Non-pigmented ciliary epithelial cell (primary cell): ENCODE data around the gene ISM1.

Source experiments
- DNase-seq: peaks from one replicate; pipeline ENCODE4 v3.0.0-alpha.2; 2010; ENCODE audit warnings: low read depth

ISM1 gene

GRCh38 chr20:13283869-13284829 lies 63.1 kb downstream of the ISM1 start:
- DNase-seq, result no peak

GRCh38 chr20:13284830-13285229 lies 63.8 kb downstream of the ISM1 start:
- DNase-seq, result no peak

DNA sequence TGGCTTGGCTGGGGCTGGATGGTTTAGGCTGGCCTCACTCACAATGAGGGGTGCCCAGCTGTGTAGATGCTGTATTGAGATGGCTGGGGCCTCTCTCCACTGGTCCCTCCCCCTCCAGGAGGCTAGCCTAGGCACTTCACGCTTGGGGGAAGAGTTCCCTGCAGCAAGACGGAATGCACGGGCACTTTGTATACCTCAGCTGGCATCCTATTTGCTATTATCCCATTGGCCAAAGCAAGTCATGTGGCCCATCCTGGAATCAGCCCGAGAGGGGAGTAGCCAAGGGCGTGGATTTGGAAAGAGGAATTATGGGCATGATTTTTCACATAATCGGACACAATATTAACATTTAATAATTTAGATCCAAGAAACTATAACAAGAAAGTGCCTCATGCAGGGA lies 64.3 kb downstream of the ISM1 start:
- no peak for DNase-seq

GRCh38 chr20:13286052-13286451 lies 65.0 kb downstream of the ISM1 start:
- DNase-seq, result no peak

GRCh38 chr20:13286607-13287006 lies 65.5 kb downstream of the ISM1 start:
- DNase-seq, result no peak

GRCh38 chr20:13288357-13288756 lies 67.3 kb downstream of the ISM1 start:
- DNase-seq, result no peak

DNA sequence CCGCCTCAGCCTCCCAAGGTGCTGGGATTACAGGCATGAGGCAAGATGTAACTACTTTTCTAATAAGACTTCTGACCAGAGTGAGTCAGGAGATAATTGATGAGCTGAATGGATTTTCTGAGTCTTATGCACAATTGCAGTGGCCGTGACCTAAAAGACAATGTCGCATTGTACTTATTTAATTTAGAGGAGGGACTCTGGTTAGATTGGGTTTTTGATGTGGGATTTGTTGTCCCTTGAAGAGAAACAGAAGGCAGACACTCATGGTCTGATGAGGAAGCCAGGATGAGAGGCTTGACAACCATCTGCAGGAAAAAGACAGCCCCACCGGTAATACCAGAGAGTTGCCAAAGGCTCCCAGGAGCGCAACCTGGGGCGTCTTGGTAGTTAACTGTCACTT lies 68.0 kb downstream of the ISM1 start:
- no peak for DNase-seq

- no peak for DNase-seq
Observed at GRCh38 chr20:13290724-13291123, 69.7 kb downstream of the ISM1 start.

DNA sequence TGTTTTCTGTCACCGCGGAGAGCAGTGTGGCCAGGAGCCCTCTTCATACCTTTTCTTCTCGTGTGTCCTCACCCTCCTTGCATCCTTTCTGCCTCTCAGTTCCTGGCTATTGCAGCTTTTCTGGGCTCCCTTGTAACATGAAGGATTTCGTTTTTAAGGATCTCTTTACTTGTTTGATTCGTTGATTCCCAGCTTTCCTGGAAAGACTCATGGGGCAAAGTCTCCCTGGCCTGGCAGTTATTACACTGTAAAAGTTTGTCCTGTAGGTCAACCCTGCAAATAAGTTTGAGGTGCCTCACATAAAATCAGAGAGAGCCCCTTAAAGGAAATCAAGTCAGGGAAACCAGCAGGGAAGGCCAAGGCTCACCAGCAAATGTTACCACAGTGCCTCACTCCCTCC lies 70.1 kb downstream of the ISM1 start:
- no peak for DNase-seq

DNA sequence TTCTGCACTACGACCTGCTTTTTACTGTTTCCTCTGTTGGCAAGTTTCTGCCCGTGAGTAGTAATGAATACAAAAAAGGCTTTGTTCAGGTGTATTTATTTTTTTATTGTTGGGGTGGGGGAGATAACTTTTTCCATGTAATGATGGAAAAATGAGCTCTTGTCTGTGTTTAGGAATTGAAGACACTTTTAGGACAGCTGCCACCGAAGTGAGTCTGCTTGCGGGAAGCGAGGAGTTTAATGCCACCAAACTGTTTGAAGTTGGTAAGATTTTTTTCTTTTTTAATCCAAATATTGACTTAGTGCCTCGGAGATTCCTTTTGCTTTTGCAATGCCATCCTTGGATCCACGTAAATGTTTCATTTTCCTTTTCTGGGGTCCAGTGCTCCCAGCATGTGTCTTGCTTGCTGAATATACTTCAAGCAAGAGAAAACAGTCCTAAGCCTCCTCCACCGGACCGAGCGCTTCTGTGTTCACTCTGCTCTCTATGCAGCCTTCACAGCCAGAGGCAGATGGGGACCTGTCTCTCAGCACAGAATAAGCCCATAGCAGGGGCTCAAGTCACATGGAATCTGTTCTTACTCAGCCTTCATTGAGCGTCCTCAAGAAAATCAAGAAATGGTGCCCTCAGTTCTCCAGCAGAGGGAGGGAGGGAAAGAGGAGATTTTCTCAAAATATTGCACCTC lies 71.3 kb downstream of the ISM1 start:
- DNase-seq, result no peak

- no peak for DNase-seq
Observed at GRCh38 chr20:13294522-13294921, 73.4 kb downstream of the ISM1 start.

GRCh38 chr20:13295637-13296036 lies 74.6 kb downstream of the ISM1 start:
- no peak for DNase-seq

DNA sequence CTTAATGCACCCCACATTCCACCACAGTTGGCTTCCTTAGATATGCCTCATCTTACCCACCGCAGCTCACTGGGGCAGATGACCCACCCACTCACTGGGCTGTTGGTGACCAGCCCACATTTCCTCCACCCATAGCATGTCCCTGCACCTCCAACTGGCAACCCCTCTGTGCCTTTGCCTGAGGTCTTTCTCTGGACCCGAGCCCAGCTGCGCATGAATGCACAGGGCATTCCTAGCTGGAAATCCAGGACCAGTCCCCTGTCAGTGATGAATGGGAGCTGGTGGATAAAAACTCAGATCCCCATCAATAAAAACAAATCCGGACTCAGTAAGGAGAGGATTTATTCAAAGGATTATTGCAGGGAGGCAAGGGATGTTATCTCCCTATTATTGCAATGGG lies 75.0 kb downstream of the ISM1 start:
- DNase-seq, result no peak

DNA sequence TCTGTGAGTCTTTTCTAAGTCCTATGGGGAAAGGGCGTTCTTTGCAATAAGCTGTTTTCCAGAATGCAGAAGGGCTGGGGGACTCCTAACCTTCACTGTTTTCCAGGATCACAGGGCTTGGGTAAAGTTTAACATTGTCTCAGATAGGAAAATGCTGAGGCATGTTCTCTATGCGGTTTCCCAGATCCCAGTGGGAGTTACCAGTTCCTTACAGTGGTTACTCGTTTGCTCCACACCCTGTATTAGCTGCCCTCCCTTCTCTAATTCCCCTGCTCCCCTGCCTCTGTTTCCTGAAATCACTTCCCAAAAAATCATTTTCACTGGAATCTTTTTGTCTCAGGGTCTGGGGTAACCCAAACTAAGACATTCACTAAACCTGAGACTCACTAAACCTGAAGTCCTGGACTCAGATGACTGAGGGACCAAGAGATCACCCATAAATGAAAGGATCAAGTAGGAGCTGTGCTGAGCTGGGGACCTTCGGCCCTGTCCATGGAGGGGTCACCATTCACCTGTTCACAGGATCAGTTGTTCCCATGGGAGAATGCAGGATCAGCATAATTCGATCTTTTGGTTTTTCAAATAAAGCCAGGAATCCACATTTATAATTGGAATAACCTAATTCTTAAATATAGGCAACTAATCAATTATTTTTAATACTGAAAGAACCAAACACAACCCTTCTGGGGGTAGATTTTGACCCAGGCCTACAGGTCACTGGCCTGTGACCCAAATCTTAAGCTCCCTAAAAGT lies 76.2 kb downstream of the ISM1 start:
- DNase-seq, result no peak

DNA sequence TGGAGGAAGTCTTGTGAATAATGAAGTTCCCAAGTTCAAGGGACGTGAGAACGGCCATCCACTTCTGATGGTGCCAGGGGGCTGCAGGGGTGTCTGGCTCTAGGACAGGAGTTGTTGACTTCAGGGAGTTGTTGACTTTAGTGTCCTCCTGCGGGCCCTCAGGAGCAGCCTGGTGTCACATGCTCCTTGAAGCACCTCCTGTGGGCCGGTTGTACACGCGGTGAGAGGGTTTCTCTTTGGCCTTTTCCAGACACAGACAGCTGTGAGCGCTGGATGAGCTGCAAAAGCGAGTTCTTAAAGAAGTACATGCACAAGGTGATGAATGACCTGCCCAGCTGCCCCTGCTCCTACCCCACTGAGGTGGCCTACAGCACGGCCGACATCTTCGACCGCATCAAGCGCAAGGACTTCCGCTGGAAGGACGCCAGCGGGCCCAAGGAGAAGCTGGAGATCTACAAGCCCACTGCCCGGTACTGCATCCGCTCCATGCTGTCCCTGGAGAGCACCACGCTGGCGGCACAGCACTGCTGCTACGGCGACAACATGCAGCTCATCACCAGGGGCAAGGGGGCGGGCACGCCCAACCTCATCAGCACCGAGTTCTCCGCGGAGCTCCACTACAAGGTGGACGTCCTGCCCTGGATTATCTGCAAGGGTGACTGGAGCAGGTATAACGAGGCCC lies 77.8 kb downstream of the ISM1 start:
- no peak for DNase-seq

DNA sequence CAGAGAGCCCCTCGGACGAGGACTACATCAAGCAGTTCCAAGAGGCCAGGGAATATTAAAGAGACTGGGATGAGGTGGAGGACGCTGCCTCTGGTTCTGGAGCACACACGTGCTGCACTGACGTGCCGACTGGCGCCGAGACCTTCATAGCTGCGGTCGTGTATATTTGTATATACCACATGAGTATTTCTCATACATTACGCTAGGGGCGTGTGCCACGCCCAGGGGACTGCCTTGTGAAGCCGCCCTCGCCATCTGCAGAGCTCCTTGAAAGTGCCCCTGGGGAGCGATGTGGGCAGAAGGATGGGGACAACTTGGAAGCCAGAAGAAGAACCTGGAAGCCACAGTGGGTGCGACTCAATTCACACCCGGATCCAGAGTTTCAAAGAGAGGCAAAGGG lies 78.3 kb downstream of the ISM1 start:
- no peak for DNase-seq

DNA sequence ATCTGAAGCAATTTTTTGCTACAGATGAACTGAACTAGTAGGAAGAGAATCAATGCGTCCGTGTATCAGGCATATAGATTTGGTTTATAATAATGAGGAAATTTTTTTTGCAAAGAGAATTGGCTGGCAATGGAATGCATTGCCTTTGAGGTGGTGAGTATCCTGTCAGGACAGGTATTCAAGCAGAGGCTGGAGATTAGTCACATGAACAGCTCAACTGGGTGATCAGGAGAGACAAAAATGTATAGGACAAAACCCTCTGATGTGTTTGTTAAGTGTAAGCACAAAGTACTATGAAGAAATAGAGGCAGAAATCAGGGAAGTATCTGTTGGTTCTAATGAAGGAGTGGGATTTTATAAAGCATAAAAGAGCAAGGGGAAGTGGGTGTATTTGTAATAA lies 80.5 kb downstream of the ISM1 start:
- no peak for DNase-seq

DNA sequence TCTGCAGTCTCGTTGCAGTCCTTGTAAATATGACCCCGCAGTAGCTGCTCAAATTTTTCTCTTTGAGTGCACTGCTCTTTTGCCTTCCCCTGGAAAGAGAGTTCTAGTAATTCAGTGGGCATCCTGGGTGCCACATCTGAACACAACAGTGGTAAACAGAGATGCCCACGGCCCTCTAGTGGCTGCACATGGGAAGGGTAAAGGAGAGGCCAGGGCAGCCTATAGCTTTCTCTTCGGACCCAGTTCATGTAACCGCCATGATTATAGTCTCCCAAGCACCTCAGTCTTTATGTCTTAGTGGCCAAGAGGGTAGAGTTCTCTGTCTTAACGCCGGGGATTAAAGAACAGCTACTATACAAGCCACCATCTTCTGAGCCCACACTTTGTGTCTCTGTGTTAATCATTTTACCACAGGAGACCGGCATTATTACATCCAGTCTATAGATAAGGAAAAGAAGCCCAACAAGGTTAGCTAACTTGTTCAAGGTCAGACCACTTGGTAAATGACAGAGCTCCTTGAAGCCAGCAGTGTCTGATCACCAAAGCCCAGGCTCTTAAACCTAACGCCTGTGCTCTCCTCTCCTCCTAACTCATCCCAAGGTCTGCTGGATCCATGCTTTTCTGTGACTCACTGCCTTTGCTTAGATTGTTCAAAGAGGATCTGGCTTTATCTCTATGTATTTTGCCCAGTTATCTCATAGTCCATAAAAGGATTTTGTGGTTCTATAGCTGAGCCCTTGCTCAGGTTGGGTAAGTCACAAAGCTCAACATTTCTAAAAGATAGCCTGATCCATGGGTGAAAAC lies 81.8 kb downstream of the ISM1 start:
- DNase-seq, result no peak

DNA sequence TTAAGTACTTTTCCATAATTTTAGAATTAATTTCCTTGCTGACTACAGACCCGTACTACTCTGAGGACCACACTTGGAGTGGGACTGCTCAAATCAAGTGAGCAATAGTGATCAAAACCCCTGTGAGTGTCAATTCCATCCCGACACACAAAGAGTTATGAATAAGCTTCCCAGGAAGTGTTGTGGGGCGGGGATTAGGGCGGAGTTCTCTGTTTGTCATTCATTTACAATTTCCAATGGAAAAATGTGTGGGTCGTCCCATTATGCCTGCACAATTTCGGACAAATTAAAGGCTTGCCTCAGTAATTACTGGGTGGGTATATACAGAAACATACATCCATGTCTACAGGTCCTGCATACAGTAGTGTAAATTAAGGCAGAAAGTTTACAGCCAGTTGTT lies 84.2 kb downstream of the ISM1 start:
- DNase-seq, result no peak

DNA sequence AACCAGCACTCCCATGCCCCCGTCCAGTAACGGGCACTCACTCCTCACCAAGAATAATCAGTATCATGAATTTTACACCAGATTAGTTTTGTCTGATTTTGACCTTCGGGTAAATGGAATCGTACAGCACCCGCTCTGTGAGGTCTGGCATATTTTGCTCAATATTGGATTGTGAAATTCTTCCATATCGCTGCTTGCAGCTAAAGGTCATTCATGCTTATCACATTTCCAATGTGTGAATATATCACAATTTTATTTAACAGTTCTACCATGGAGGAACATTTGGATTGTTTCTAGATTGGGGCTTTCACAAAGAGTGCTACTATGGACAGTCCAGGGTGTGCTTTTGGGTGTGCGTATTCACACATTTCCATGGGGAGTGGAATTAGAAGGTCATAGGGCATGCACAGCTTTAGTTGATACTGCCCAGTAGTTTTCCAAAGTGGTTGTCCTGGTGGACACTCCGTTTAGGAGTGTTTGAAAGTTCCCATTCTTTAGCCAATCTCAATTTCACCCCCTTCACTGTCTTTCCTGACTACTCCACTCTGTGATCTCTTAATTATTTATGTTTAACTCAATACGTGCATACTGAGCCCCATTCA lies 86.6 kb downstream of the ISM1 start:
- DNase-seq, result no peak

DNA sequence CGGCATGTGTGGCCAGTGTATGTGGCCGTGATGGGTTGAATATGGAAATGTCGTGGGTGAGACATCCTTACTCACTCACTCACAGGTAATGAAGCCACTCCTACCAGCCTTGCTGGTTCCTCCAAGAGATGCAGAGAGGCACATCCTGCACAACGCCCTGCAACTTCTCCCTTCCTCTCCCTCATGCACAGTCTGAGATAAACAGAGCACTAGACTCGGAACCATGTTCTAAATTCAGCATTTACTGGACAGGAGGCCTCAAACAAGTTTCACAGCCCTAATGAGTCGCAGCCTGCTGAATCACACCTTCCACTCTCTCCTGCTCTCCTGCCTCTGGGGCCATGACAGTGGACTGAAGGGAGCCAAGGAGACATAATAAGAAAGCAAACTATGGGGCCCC lies 91.2 kb downstream of the ISM1 start:
- no peak for DNase-seq
